HG02642 (cell line): Measurements from ENCODE around the gene CFL2.
"Not testable (repeated sequence)": the region's sequence is repeated elsewhere in the genome, so short reads cannot be mapped to it uniquely, and the experiment has no call there.

Source experiments
- ATAC-seq: cut with Tn5 transposase; IDR thresholded peaks from one replicate; pipeline ENCODE4 v1.9.1; 2021; ENCODE audit warnings: mild to moderate bottlenecking; ENCODE audit not compliant: unreplicated experiment, poor library complexity

Gene CFL2

DNA sequence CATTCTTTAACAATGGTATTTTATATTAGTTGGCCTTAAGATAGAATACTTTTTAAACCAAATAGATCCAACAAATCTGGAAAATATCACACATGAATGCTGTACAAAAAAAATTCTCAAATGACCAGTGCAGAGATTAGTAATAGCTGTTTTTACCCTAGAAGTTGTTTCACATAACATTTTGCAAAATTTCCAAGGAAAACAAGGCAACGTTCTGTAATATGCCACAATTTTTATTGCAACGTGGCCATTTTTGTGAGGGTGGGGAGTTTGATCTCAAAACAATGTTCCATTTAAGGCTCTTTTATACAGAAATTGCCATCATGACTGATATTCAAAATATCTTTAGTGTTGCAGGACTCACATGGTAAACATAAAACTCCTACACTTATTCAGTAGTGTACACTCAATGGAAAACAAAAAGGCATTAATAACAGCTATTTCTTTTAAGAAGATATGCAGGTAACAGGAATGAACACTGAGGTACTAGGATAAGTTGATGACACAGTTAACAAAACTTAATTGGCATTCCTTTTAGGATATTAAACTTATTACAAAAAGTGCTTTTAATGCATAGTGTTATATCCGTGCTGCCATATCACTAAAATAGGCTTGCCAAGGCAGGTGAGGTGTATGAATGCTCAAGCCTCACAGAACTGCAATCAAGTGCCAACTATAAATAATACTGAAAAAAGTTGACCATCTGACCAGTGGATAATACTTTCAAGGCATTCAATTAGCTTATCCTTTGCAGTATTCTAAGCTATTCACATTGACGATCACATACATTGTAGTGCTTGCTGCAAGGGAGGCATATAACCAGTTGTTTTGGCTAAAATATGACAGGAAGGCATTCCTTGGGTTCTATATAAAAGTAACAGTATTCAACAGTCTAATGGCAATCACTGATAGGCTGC is 2.3 kb downstream of the CFL2 start:
- ATAC-seq: no peak

DNA sequence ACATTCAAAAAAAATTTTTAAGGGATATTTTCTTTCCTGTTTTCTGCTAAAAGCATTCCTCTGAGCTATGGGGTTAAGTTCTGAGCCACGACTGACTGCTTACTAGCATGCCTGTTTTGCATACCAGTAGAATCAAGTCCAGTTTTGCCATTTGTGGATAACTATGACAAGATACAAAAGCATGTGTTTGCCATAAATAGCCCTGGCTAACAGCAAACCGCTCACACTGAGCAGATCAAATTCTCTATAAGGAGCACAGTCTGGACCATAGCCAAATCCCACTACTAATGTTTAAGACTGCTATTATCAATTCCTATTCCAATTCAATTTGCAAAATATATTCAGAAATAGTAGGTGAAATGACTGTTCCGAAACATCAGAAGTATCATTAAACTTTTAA is 3.2 kb downstream of the CFL2 start:
- peak; percentile 39 for ATAC-seq

DNA sequence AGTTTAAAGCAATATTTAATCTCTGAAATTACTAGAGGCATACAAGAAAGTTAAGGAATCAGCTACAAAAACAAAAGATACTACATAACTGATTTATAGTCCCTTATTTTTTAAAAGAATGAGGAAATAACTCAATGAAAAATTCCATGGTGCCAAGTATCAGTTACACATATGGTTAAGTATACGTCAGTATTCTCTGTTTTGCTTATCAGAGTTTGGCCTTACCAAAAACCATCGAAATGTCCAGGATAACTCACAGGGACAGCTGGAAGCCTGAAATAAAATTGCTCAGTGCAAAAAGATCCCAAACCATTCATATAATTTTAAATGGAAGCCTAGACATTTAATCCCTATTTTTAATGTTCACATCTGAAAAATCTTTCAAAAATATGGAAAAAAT is 3.6 kb downstream of the CFL2 start:
- ATAC-seq: no peak

DNA sequence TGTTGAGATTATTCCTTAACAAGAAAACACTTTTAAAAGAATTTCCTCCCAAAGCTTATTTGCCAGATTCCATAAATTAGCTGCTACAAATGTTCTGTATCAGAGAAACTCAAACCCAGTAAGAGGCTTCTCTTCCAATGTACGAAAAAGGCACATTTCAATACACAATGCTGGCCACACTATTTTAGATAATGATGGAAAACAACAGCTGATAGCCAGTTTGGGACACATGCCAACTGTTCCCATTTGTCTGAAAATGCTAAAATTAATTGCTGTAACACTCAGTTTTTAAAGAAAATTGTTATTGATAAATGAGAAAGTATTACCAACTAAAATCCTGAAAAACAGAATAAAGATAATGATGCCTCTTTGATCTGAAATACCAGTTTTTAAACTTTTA is 4.4 kb downstream of the CFL2 start:
- ATAC-seq: no peak

DNA sequence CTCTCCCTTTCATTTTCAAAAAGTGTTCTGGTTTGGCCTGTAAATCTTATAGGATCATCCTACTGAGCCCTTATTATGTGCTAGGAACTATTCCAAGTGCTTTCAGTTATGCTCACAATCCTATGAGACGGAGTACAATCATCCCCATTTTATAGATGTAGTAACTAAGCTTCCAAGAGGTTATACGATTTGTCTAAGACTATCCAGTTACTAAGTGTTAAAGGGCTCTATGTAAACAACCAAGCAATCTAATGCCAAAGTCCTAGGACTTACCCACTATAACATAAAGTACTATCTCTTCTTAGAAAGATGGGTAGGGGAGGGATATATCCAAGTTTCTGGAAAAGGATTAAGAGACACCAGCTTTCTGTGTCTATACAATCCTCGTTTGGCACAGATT is 6.7 kb downstream of the CFL2 start:
- ATAC-seq: no peak

DNA sequence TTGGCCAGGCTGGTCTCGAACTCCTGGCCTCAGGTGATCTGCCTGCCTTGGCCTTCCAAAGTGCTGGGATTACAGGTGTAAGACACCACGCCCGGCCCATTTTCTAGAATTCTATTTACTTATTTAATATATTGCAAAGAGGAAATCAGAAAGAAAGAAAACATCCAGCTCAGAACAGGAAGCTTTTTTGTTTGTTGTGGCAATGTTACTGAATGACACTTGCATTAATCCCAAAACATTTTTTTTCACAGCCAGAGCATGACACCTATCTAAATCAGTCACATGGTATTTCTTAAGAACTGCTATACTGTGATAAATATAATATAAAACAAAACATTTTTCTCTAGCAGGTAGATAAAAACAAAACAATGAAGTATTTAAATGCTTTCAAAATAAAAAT is 12.6 kb downstream of the CFL2 start:
- no peak for ATAC-seq

DNA sequence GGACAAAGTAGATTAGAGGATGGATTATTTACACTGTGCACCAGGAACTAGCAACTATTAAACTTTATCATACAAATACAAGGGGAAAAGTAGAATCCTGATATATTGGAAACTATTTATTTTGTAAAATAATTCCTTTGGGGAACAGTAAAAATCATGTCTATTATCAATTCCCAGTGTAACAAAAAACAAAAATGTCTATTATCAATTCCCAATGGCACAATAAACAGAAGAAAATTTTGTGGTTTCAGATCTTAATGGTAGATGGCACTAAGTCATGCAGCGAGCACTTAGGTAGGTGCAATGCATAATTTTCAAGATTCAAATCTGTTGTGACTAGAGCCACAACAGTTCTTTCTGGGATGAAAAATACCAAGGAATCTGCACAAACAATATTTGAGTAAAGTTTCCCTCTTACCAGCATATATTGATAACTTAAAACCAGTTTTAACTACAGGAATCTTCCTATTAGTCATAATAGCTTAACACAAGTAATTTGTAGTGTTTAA is 13.7 kb downstream of the CFL2 start:
- no peak for ATAC-seq

DNA sequence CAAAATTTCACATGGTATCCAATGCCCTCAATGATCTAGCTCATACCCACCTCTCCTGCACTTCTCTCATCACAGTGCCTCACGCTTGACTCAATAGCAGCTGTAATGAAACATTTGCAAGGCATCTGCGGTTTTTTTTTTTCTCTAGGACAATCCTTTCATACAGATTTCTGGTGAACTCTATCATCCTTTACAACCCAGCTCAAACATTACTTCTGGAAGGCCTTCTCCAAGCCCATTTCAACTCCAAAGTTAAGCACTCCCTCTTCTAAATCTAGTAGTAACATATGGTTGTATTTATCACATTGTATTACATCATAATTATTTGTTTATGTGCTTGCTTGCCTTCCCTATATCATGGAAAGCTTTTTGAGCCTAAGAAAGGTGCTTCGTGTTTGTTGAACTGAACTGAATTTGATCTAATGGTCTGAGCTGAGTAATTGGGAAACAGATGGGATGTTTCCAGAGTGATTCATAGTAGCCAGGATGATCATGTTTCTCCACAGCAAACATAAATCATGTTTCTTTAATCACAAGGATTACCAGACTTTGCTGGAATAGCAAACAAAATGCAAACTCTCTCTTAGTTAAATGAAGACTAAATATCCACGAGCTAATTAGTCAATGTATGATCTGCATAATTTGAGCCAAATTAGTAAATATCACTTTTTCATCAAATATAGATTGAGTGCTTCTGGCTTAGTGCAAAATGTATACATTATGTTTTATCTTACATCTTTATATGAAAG is 14.3 kb downstream of the CFL2 start:
- ATAC-seq: no peak

DNA sequence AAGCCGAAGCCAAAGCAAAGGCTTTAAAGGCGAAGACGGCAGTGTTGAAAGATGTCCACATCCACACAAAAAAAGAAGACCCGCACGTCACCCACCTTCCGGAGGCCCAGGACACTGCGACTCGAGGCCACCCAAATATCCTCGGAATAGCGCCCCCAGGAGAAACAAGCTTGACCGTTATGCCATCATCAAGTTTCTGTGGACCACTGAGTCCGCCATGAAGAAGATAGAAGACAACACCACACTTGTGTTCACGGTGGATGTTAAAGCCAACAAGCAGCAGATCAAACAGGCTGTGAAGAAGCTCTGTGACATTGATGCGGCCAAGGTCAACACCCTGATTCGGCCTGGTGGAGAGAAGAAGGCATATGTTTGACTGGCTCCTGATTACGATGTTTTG is 20.2 kb downstream of the CFL2 start:
- ATAC-seq: not testable (repeated sequence)

DNA sequence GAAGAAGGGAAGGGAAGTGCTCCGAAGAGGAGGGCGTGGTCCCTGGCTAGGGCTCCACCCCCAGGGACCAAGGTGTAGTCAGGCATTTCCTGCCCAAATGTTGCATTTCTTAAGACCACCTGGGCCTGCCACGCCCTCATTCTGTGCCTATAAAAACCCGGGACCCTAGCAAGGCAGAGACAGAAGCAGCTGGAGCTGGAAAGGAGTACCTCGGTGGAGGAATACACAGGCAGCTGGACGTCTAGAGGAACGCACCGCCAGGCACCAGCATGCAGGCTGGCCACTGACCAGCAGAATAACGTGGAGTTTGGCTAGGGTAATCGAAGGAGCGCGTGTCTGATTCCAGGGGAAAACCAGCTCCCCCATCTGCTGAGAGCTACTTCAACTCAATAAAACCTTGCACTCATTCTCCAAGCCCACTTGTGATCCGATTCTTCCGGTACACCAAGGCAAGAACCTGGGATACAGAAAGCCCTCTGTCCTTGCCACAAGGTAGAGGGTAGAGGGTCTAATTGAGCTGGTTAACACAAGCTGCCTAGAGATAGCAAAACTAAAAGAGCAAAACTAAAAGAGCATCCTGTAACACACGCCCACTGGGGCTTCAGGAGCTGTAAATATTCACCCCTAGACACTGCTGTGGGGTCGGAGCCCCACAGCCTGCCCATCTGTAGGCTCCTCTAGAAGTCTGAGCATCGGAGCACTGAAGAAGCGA is 21.0 kb downstream of the CFL2 start:
- no peak for ATAC-seq

DNA sequence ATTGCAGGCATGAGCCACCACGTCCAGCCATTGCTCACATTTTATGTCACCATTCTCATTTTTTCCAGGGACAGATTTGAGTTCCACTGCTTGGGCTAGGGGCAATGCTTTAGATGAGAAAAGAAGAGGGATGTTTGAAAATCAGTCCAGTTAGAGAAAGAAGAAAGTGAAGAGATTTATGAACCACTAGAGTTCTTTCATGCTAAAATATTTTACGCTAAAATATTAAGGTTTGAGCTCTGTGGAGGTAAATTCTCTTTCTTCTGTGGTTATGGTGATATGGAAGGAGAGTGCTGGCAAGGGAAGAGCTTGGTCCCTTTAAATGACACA is 21.5 kb downstream of the CFL2 start:
- no peak for ATAC-seq

DNA sequence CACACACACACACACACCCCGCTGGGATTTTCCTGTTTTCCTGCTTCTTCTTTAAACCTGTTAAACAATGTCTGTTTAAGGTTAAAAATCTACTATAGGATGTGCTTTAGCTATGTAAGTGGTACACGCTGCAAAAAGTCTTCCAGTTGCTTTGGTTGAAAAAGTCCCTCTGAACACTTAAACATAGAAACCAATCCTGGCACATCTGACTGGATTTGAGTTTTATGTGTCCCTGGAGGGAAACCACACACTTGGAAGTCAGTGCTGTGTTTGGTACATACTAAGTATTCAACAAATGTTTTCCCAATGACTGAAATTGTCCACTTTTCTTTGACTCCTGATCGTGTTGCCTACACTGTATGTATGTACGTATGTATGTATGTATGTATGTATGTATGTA is 22.0 kb downstream of the CFL2 start:
- no peak for ATAC-seq

DNA sequence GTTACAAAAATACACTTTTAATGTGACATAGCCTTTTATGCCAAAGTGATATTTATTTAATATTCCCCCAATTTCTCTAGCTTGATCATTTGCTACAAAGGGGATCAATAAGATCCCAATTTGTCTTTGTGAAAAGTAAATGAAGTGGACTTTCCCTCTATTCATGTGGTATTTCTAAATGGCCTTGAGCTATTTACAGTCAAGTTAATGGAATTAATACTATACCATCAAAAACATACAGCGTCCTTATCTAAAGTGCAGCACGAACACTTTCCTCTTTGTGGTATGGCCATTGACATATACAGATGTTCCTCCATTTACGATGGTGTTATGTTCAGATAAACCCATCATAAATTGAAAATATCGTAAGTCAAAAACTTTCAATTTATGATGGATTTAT is 23.2 kb downstream of the CFL2 start:
- ATAC-seq: no peak

DNA sequence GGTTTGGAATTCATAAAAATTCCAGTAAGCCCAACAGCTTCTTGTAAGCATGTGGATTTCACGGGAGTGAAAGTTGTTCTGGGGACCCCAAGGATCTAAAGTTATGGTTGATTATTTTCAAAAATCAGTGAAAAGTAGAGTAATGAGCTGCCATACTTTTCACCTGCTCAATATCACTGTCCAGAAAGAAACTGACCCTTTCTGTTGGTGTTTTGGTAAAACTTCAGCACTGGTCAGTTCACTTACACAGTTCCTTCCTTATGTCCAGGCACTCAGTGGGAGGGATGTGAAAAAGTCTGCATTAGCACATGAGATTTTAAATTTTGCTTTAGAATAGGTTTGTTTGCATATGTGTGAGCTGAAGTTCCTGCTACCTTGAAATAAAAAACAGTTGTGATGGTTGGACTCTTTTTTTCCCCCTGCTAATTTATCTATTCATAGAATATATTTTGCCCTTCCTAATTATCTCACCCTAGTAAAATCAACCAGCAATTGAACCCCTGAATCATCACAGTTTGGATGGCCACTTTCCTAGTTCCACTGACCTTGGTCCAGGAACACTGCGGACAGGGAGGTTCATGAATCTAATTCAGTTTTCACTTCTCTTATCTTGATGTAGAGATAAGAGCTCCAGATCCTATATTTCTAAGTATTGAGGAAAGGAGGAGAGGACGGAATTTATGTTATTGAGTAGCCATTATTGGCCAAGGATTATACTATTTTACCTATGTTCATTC is 25.8 kb downstream of the CFL2 start:
- ATAC-seq: no peak

DNA sequence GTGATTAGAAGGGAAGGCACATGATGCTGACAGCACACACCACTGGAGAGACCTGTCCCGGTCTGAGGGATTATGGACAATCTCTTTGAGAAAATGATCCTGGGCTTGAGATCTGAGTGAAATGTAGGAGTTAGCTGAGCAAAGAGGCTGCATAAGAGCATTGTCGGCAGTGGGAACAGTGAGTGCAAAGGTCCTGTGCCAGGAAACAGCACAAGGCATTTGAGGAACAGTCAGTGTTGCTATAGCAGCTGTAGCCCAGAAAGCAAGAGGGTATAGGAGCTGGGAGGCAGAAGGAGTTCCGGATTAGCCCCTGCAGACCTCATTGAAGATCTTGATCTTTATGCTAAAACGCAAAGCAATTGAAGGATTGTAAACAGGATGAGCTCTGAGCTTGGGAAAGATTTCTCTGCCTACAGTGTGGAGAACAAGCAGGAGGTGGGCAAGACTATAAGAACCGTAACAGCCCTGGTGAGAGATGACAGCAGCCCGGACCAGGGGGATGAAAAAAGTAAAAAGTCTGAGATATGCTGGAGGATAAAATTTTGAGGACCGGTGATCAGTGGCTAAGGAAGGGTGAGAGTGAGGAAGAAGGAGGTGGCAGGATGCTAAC is 28.5 kb downstream of the CFL2 start:
- ATAC-seq: no peak

DNA sequence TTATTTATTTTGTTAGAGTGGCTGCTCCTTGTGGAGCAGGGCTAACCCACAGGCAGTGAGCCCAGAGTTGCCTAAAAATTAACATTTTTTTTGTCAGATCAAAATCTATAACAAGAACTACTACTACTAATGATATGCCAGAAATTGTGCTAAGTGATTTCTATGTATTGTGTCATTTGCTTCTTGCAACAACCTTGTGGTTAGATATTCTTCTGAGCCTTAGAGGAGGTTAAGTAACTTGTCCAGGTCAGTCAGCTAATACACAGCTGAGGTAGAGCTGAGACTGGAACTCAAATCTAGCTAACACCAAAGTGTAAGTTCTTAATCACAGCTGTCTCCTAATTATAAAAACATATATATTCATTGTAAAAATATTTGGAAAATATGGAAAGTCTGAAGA is 29.8 kb downstream of the CFL2 start:
- no peak for ATAC-seq

DNA sequence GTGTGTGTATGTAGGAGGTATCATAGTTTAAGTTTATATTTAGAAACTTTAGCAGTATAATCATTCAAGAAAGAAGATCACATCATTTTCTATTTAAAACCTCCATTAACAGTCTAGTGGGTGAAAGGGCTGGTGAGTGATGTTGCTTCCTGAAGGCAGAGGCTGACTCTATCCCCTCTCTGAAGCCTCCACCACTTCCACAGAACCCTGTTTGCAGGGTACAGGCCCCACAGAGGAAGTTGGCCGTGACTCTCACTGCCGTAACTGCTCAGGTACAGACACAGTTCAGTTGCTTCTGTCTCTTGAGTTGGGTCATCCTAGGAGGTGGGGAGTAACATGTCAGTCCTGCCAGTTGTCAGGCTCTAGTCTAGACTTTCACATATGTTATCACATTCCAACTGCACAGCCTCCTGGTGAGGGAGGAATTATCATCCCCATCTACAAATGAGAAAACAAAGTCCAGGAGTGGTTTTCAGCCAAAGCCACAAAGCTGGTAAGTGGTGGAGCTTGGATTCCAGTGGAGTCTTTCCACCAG is 31.5 kb downstream of the CFL2 start:
- no peak for ATAC-seq

DNA sequence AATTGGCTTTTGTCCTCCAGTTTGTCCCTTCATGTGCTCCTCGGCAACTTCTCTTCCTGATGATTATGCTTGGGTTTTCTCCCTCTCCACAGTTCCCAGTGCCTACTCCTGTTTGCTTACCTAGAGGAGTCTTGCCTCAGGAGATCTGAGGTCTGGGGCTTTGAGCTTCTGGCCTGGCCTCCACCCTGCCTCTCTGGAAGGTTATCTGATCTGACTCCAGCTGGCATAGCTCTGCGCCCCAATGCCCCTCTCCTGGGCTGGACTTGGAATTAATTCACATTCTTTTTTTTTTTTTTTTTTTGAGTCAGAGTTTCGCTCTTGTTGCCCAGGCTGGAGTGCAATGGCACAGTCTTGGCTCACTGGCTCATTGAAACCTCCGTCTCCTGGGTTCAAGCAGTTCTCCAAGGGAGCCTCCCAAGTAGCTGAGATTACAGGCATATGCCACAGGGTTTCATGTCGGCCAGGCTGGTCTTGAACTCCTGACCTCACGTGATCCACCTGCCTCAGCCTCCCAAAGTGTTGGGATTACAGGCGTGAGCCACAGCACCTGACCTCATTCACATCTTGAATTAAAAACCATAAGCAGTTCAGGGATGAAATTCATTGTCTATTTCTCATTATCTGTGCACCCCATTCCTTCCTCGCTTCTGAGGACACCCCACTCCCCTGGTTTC is 33.5 kb downstream of the CFL2 start:
- no peak for ATAC-seq

DNA sequence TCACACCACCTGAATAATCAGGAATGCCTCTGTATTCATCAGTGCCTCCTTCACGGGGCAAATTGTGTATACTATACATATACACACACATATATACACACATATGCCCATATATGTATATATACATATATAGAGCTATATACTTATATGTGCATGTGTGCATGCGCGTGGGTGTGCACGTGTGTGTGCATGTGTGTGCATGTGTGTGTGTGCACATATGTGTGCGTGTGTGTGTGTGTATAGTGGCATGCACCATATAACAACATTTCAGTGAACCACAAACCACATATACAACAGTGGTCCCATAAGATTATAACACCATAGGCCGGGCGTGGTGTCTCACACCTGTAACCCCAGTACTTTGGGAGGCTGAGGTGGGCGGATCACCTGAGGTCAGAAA is 35.7 kb downstream of the CFL2 start:
- no peak for ATAC-seq
